ENCODE measurements around the gene ZIC5.

Gene ZIC5

DNA sequence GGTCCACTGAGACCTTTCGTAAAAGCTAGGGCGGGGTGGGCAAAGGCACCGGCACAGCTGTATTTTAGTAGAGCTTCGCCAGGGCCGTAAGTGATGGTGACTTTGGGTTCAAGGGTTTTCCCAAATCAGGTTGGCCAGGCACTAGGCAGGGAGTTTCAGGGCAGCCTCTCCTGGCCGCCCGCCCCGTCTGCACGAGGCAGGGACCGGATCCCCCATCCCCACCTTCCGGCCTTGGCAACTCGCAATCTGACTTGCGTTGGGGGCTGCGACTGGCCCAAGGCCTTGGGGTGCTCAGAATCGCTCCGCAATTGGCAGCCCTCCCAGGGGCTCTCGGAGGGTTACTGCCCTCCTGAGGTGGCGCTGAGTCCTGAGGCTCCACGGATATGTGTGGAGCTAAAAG lies 4.1 kb upstream of the ZIC5 start:
- FAIRE-seq = no peak

GRCh38 chr13:99974939-99975561 lies 3.5 kb upstream of the ZIC5 start:
- FAIRE-seq = no peak

DNA sequence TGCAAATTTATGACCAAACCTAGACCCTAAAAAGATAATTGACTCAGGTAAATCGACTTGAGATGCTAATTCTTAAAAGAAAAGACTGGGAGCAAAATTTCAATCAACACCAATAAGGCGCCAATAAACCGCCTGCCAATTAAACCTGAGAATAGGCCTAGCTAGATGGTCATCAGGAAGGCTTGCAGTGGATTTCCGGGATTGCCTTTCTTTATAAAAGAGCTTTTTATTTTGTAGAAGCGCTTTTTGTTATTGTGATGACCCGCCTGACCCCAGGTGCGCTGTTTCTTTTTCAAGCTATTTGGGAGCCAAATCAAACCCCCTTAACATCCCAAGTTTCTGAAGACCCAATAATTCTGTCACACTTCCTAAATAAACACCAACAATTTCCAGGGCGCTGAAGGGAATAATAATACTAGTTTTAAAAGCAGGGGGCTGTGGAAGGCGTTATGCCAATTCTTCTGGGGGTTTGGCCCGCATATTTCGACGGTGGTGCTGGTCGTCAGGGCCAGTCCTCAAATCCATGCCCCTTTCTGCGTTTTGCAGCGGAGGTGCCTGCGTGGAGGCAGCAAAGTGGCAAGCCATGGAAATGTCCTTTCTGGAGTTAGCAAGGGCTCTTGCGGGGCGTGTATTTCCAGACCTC lies 2.9 kb upstream of the ZIC5 start:
- no peak for FAIRE-seq

- no peak for FAIRE-seq
Measured at GRCh38 chr13:99973808-99974185, 2.2 kb upstream of the ZIC5 start.

DNA sequence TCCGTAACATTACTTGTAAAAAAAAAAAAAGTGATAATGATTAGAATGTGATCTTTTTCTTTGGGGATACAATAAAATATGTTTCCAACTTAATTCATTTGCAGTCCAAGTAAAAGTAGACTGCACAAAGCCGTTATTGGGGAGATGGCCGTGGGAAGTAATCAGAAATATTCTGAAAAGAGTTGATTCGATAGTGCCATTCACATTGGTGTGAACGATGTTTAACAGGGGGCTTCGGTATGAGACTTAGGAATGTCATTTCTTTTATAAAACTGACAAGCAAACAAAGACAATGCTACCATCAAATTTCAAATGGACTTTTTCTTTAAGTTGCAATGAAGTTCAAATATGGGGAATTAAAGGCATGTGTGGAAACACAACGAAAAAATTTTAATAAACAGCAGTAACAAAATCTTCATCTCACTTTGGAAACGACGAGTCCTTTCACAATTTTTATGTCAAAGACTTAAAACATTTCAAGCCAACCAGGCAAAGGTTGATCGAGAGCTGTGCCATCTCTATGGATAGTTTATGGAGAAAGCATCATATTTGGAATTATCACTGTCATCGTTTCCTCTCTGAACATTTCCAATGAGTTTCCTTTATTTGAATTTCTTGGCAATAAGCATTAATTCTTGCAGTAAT lies 1.7 kb upstream of the ZIC5 start:
- FAIRE-seq = no peak

GRCh38 chr13:99972190-99972731 lies 694 bp upstream of the ZIC5 start:
- FAIRE-seq = no peak

DNA sequence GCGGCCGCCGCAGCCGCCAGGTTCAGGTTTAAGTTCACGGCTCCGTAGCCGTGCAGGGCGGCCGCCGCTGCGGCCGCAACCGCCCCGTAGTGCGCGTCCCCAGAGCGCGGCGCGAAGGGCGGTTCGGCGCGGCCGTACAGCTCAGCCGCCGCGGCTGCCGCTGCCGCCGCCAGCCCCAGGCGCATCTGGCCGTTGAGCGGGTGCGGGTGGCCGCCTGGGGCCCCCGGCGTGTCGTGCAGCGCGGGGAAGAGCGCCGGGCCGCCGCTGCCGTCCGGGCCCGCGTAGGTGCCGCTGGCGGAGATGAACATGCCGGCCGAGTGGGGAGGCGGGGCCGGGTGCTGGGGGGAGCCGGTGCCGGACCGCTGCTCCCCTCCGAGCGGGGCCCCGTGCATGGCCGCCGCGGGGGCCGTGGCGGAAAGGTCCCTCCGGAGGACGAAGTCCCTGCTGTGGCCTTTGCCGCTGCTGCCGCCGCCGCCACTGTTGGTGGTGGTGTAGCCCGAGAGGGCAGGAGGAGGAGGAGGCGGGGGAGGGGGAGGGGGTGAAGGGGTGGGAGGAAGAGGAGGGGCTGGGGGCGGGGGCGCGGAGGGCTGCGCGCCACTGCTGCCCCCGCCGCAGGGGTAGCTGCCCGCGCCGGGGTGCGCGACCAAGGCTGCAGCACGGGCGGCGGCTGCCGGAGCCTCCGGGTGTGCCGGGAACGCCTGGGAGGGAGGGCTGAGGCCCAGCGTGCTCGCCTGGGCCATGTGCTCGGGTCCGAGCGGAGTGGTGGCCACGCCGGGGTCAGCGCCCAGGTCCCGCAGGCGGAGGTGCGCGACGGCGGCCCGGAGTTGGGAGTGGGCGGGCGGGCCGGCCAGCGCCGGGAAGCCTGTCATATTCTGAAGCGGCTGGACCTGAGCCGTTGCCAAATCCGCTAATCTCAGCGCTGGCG lies 654 bp downstream of the ZIC5 start:
- FAIRE-seq = no peak

GRCh38 chr13:99969919-99970650 lies 1.5 kb downstream of the ZIC5 start:
- FAIRE-seq = no peak

DNA sequence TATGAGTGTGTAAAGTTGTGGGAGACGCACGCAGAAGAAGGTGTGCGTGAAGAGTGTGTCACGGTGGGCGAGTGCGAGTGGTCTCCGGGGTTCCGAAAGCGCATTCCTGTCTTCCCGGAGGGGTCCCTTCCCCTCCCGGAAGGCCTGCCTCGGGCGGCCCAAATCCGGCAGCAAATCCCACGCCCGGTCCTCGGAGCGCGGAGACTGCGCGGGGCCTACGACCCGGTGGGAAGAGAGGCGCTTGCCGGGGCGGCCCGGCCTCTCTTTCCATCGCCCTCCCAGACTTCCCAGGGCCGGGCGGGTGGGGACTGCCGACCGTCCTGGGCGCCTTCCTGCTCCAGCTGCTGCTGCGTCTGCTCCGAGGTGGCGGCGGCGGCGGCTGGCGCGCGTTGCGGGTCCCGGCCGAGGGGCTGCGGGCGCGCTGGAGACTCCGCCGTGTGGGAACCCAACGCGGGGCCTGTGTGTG lies 2.1 kb downstream of the ZIC5 start:
- no peak for FAIRE-seq

DNA sequence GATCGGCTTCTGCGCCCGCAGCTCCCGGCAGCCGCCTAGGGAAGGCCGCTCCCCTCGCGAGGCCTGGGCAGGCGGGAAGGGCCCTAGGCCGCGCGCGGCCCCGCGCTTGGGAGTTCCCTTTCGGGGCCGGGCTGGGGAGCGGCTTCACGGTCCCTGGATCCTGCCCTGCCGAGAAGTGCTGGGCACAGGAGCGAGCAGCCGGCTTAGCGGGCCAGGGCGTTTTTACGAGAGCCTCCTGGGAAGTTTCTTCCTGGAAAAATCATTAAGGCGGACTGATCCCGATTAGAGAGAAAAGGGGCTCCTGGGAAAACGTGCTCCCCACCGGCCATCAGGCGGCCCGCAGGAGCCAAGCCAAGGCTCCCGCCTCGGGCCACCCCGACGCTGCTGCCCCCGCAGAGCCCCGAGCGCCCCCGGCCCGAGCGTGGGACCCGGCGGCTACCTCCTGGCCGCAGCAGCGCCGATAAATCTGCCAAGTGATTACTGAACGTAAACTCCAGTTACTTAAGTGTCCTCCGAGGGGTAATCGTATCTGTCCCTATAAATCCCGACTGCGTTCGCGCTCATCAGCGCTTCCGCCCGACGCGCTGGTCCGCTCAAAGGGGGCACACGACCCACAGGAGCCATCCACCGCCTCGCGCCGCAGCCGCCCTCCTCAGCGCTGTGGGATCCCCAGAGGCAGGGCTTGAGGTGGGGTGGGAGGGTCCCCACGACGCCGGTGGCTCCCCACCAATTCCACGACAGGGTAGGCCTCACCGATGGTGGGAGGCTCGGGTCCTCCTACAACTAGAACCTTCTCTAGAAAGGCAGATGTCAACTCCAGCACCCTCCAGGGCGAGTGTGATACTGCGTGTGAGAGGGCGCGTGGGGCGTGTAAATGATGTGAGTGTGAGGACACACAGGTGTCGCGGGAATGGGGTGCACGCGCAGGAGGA lies 2.8 kb downstream of the ZIC5 start:
- no peak for FAIRE-seq

DNA sequence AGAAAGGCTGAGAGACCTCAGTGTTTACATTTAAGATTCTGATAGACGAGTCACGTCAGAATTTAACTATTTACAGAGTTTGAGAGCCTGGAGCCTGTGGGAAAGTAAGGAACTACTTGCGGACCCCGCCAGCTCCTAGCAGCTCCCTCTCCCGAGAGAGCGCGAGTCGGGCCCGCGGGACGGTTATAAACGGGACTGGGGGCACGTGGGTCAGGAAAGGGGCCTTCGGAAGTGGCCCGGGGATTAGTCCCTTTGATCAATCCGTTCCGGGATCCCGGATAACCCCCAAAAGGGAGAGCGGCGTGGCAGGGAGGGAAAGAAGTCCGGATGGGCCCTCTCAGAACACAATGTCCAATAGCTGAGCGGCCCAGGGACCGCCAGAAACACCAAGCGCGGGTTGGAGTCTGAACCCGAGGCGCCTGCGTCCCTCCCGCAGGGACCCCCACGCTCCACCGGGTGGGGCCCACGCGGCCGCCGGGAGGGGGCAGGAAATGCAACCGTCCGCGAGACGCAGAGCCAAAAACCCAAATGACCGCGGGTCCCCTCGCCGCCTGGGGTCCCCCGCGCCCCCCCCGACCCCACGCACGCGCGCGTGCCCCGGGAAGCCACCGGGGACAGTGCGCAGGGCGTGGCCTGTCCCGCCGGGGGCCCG lies 3.6 kb downstream of the ZIC5 start:
- FAIRE-seq = no peak

DNA sequence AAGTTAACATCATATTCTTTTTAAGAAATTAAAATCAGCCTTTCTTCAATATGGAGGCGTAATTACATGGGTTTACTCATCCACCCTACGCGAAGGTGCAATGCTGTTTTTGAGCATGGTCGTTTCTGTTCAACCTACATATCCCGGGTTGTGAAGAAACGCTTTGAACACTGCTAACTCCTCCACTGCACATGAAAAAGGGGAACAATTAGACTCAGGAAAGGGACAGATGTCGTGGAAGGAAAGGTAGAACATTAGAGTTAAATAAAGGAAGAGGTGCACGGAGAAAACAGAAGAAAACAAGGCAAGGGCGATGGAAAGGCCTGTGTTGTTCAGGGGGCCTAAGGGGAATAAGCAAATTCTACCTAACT lies 4.1 kb downstream of the ZIC5 start:
- no peak for FAIRE-seq

DNA sequence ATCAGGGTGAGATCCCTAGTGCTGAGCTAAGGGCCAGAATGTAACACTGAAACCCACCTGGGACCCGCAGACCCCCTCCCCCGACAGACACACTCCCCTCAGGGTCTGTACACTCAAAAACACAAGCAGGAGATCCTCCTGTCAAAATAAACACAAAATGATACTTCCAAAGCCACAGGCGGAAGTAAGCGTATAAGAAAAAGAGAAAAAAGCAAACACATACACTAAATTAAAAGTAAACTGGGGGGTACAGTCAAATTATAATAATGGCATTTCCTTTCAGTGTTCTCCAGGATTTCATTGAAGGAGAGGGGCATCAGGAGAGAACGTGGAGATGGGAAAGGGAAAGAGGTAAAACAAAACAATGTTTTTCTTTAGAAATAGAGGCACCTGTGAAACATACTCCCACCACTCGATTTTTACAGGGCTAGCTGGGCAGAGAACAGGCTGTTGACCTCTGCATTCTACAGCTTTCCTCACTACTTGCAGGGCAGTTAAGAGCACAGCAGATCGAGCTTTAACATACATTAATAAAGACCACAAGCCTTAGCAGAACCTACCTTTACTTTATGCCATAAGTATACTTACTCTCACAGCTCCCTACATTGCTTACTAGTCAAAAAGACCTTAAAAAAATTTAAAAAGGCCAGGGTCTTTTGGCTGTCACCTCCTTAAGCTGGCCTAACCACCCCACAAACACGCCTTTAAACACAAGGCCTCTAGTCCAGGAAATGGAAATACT lies 5.3 kb downstream of the ZIC5 start:
- FAIRE-seq = no peak

DNA sequence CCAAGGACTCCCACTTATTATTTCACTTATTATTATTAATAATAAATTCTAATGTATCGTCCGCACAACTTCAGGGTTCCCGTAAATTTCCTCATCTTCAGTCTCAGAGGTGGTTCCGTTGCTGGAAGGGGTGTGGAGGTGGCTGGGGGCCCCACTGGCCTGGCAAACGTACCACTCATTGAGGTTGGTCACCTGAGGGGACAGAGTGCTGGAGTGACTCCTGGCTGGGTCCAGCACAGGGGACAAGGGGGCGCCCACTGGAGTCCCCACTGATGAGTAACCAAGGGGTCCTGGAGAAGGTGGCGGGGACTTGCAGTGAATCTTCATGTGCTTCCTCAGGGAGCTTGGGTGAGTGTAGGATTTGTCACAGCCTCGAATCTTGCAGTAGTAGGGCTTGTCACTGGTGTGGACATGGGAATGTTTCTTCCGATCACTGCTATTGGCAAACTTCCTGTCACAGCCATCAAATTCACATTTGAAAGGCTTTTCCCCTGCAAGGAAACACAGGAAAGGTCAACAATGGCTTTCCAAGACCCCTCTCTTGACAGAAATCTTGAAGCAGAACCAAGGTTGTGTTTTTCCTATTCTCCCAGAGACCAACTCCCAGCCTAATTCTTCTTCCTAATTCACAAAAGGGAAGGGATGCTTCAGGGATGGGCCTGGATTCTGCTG lies 6.1 kb downstream of the ZIC5 start:
- no peak for FAIRE-seq

DNA sequence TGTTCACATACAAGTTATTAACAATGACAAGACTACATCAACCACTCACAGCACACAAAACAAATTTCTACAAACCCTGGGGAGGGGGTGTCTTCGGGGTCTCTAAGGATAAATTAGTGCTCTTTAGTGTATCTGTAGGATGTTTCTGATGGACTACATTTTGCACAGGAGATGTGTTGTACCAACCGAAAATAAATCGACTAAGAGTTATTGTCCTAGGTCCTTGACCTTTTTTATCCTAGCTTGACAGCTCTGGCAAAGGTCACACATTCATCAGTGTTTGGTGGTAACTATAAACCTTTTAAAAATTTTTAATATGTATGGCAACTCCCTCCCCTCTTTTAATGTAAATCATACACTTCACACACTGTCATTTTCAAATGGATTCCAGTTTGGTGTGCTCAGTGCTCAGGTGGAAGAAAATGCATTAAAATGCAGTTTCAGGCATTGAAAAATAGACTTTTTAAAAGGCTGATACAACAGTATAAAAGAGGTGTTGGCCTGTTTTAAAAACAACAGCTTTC lies 7.7 kb downstream of the ZIC5 start:
- FAIRE-seq = no peak

DNA sequence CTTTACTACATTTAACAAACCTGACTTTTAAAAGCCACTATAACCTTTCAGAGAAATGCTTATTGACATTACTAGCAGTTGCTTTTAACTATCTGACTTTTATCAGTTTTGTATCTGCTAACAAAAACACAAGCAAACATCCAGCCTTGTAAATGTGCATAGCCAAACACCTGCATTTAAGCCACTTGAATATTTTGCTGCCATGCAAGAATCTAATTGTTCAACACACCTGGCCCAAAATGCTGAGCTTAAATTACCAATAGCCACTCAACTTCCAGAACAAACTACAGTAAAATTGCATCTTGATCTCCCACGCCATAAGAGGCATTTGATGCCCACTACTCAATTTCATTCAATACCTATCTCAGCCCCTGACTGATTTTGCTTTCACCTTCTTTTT lies 9.3 kb downstream of the ZIC5 start:
- FAIRE-seq = no peak

- FAIRE-seq = no peak
Measured at GRCh38 chr13:99961636-99962035, 9.9 kb downstream of the ZIC5 start.

GRCh38 chr13:99960663-99961311 lies 10.8 kb downstream of the ZIC5 start:
- no peak for FAIRE-seq
